ENCODE measurements around the gene EXOC3. TPM values are rescaled to one million over a fixed set of nuclear protein-coding genes. Genes with fewer than 3 reads are reported as not detected.
"Not testable (repeated sequence)": the region's sequence is repeated elsewhere in the genome, so short reads cannot be mapped to it uniquely, and the experiment has no call there.

The EXOC3 gene
- total RNA-seq, 1 donor from 2014 or later: 72.1 TPM

- intact Hi-C loops (cut with micrococcal nuclease): no loop called here
Observed at GRCh38 chr5:406041-406440, 36.9 kb upstream of the EXOC3 start.

- intact Hi-C loops (cut with micrococcal nuclease): no loop called here
Observed at GRCh38 chr5:407051-407450, 35.9 kb upstream of the EXOC3 start.

- intact Hi-C loops (cut with micrococcal nuclease): no loop called here
Observed at GRCh38 chr5:407801-408268, 35.1 kb upstream of the EXOC3 start.

- intact Hi-C loops (cut with micrococcal nuclease): no loop called here
Observed at GRCh38 chr5:410911-411517, 32.0 kb upstream of the EXOC3 start.

- intact Hi-C loops (cut with micrococcal nuclease): no loop called here
Observed at GRCh38 chr5:411728-412127, 31.2 kb upstream of the EXOC3 start.

GRCh38 chr5:414991-415927 lies 27.7 kb upstream of the EXOC3 start:
- intact Hi-C loops (cut with micrococcal nuclease): not testable (repeated sequence)

- intact Hi-C loops (cut with micrococcal nuclease): no loop called here
Observed at GRCh38 chr5:415928-416635, 26.9 kb upstream of the EXOC3 start.

- intact Hi-C loops (cut with micrococcal nuclease): no loop called here
Observed at GRCh38 chr5:416636-416960, 26.4 kb upstream of the EXOC3 start.

GRCh38 chr5:417301-418161 lies 25.4 kb upstream of the EXOC3 start:
- intact Hi-C loops (cut with micrococcal nuclease): no loop called here

GRCh38 chr5:418162-419121 lies 24.5 kb upstream of the EXOC3 start:
- intact Hi-C loops (cut with micrococcal nuclease): no loop called here

- intact Hi-C loops (cut with micrococcal nuclease): no loop called here
Observed at GRCh38 chr5:419970-420369, 23.0 kb upstream of the EXOC3 start.

- intact Hi-C loops (cut with micrococcal nuclease): no loop called here
Observed at GRCh38 chr5:420632-421286, 22.2 kb upstream of the EXOC3 start.

GRCh38 chr5:421287-421880 lies 21.6 kb upstream of the EXOC3 start:
- intact Hi-C loops (cut with micrococcal nuclease): no loop called here

- intact Hi-C loops (cut with micrococcal nuclease): no loop called here
Observed at GRCh38 chr5:421901-422300, 21.1 kb upstream of the EXOC3 start.

GRCh38 chr5:422323-423232 lies 20.4 kb upstream of the EXOC3 start:
- intact Hi-C loops (cut with micrococcal nuclease): no loop called here

- intact Hi-C loops (cut with micrococcal nuclease): no loop called here
Observed at GRCh38 chr5:423233-423565, 19.8 kb upstream of the EXOC3 start.

- intact Hi-C loops (cut with micrococcal nuclease): no loop called here
Observed at GRCh38 chr5:423626-424261, 19.2 kb upstream of the EXOC3 start.
